Renal cortical epithelial cell (primary cell): ENCODE results near the gene TMOD1. TPM values are rescaled to one million over a fixed set of nuclear protein-coding genes. Genes with fewer than 3 reads are reported as not detected.
"Not testable (repeated sequence)": the region's sequence is repeated elsewhere in the genome, so short reads cannot be mapped to it uniquely, and the experiment has no call there.

Experiments used
- DNase-seq: peaks from one replicate; pipeline ENCODE4 v3.0.0-alpha.2; 2011; ENCODE audit warnings: low read depth
- total RNA-seq: library from RNA; depleted of rRNA; stranded (reverse); fragments of >200 nt; gene quantifications from 2 replicates; pipeline ENCODE4 v1.2.3, GENCODE V29; 2014

The TMOD1 gene
- total RNA-seq, 1 donor from 2014 or later = 6.5 TPM

- DNase-seq = no peak
Observed at GRCh38 chr9:97594381-97594921, 93.0 kb downstream of the TMOD1 start.

- no peak for DNase-seq
Observed at GRCh38 chr9:97596906-97597305, 95.4 kb downstream of the TMOD1 start.

GRCh38 chr9:97598461-97599288 is 97.2 kb downstream of the TMOD1 start:
- peak; percentile 80 for DNase-seq

GRCh38 chr9:97599314-97599846 is 97.9 kb downstream of the TMOD1 start:
- DNase-seq = no peak

- no peak for DNase-seq
Observed at GRCh38 chr9:97600531-97601227, 99.2 kb downstream of the TMOD1 start.

GRCh38 chr9:97601228-97601898 is 99.9 kb downstream of the TMOD1 start:
- no peak for DNase-seq

- no peak for DNase-seq
Observed at GRCh38 chr9:97602430-97602829, 101.0 kb downstream of the TMOD1 start.

GRCh38 chr9:97604901-97605645 is 103.6 kb downstream of the TMOD1 start:
- DNase-seq = no peak

GRCh38 chr9:97615439-97616072 is 114.1 kb downstream of the TMOD1 start:
- peak; percentile 67 for DNase-seq

GRCh38 chr9:97617939-97618416 is 116.5 kb downstream of the TMOD1 start:
- DNase-seq = no peak

- DNase-seq = not testable (repeated sequence)
Observed at GRCh38 chr9:97620063-97620462, 118.6 kb downstream of the TMOD1 start.

- not testable (repeated sequence) for DNase-seq
Observed at GRCh38 chr9:97622483-97622882, 121.0 kb downstream of the TMOD1 start.

- DNase-seq = no peak
Observed at GRCh38 chr9:97623946-97624345, 122.5 kb downstream of the TMOD1 start.

- no peak for DNase-seq
Observed at GRCh38 chr9:97625620-97626019, 124.2 kb downstream of the TMOD1 start.

GRCh38 chr9:97627624-97628023 is 126.2 kb downstream of the TMOD1 start:
- no peak for DNase-seq

GRCh38 chr9:97628668-97629067 is 127.2 kb downstream of the TMOD1 start:
- no peak for DNase-seq

- no peak for DNase-seq
Observed at GRCh38 chr9:97629156-97629555, 127.7 kb downstream of the TMOD1 start.

- DNase-seq = no peak
Observed at GRCh38 chr9:97630591-97630990, 129.1 kb downstream of the TMOD1 start.

- DNase-seq = peak; percentile 63
Observed at GRCh38 chr9:97632248-97632984, 130.9 kb downstream of the TMOD1 start.
